NCI-H774 (cell line): ENCODE measurements around the gene TMEM52B.
"Not testable (repeated sequence)": the region's sequence is repeated elsewhere in the genome, so short reads cannot be mapped to it uniquely, and the experiment has no call there.

Experiments
- DNase-seq: peaks from one replicate; lab custom pipeline; 2025; lab: John Stamatoyannopoulos, UW

Gene TMEM52B

GRCh38 chr12:10171973-10172728 lies 6.7 kb upstream of the TMEM52B start, which contains the start of gene OLR1:
Gene OLR1 (minus strand): TSS chr12:10172132. CDS start chr12:10172077, 55 bp downstream.
- no peak for DNase-seq

- no peak for DNase-seq
These were observed 3.7 kb upstream of the TMEM52B start for GRCh38 chr12:10174986-10175614.

GRCh38 chr12:10175846-10176636 lies 2.8 kb upstream of the TMEM52B start:
- no peak for DNase-seq

GRCh38 chr12:10179776-10180181 lies 947 bp downstream of the TMEM52B start:
- DNase-seq, result no peak

- no peak for DNase-seq
These were observed 3.7 kb downstream of the TMEM52B start for GRCh38 chr12:10182354-10183049.

GRCh38 chr12:10184261-10184843 lies 5.5 kb downstream of the TMEM52B start:
- no peak for DNase-seq

GRCh38 chr12:10186299-10186698 lies 7.5 kb downstream of the TMEM52B start:
- no peak for DNase-seq

- not testable (repeated sequence) for DNase-seq
These were observed 8.1 kb downstream of the TMEM52B start for GRCh38 chr12:10186958-10187357.

GRCh38 chr12:10189653-10190052 lies 10.8 kb downstream of the TMEM52B start:
- DNase-seq, result no peak

GRCh38 chr12:10190558-10191388 lies 11.9 kb downstream of the TMEM52B start:
- peak; percentile 25 for DNase-seq

- no peak for DNase-seq
These were observed 13.0 kb downstream of the TMEM52B start for GRCh38 chr12:10191865-10192264.

- no peak for DNase-seq
These were observed 15.4 kb downstream of the TMEM52B start for GRCh38 chr12:10194160-10194670.

GRCh38 chr12:10196210-10196609 lies 17.4 kb downstream of the TMEM52B start:
- no peak for DNase-seq

GRCh38 chr12:10197879-10198278 lies 19.0 kb downstream of the TMEM52B start:
- DNase-seq, result no peak

- not testable (repeated sequence) for DNase-seq
These were observed 25.7 kb downstream of the TMEM52B start for GRCh38 chr12:10204495-10204894.

- no peak for DNase-seq
These were observed 26.5 kb downstream of the TMEM52B start for GRCh38 chr12:10205220-10205807.

- no peak for DNase-seq
These were observed 28.3 kb downstream of the TMEM52B start for GRCh38 chr12:10207136-10207535.

- no peak for DNase-seq
These were observed 31.4 kb downstream of the TMEM52B start for GRCh38 chr12:10210225-10210624.

- no peak for DNase-seq
These were observed 32.5 kb downstream of the TMEM52B start for GRCh38 chr12:10211101-10211939.
